Lung (tissue), 12 donors: ENCODE measurements around the gene SERBP1. TPM values are rescaled to one million over a fixed set of nuclear protein-coding genes. Genes with fewer than 3 reads are reported as not detected.
"Not testable (repeated sequence)": the region's sequence is repeated elsewhere in the genome, so short reads cannot be mapped to it uniquely, and the experiment has no call there.

Experiments
- ATAC-seq: fragments of 200-7000 bp; cut with Tn5 transposase; one replicate; pipeline ENCODE4 v1.9.1; 2020; ENCODE audit warnings: moderate number of reproducible peaks; ENCODE audit not compliant: insufficient read depth, low FRiP score
- DNase-seq, 3 donors: peaks; one replicate each; pipeline ENCODE4 v3.0.0-alpha.2; 2013 to 2017
- H3K27ac ChIP-seq, 2 donors: one replicate each; pipeline ENCODE4 v1.5.1; 2013; ENCODE audit warnings: mild to moderate bottlenecking in 2 of 2, moderate library complexity in 2 of 2, control low read depth in 1 of 2, inconsistent platforms in 1 of 2, low read depth in 1 of 2, low read length in 1 of 2
- H3K27me3 ChIP-seq, 3 donors: one replicate each; pipeline ENCODE4 v1.5.1; 2013; ENCODE audit warnings: low read length in 2 of 3; ENCODE audit not compliant: control insufficient read depth in 3 of 3, insufficient read depth in 3 of 3
- H3K36me3 ChIP-seq, 4 donors: one replicate each; pipeline ENCODE4 v1.5.1; 2013; ENCODE audit warnings: low read length in 4 of 4, mild to moderate bottlenecking in 1 of 4, moderate library complexity in 1 of 4; ENCODE audit not compliant: control insufficient read depth in 4 of 4, insufficient read depth in 4 of 4
- H3K4me1 ChIP-seq, 5 donors: one replicate each; pipeline ENCODE4 v1.5.1; 2013; ENCODE audit warnings: low read length in 5 of 5, mild to moderate bottlenecking in 2 of 5, moderate library complexity in 1 of 5; ENCODE audit not compliant: control insufficient read depth in 5 of 5, insufficient read depth in 5 of 5
- H3K4me3 ChIP-seq: one replicate; pipeline ENCODE4 v1.5.1; 2013; ENCODE audit warnings: mild to moderate bottlenecking, control low read depth, moderate library complexity
- H3K9ac ChIP-seq, 2 donors: one replicate each; pipeline ENCODE4 v1.5.1; 2013; ENCODE audit warnings: low read length in 2 of 2, control low read depth in 1 of 2; ENCODE audit not compliant: insufficient read depth in 1 of 2
- H3K9me3 ChIP-seq, 4 donors: one replicate each; pipeline ENCODE4 v1.5.1; 2013; ENCODE audit warnings: low read length in 3 of 4, mild to moderate bottlenecking in 1 of 4, moderate library complexity in 1 of 4; ENCODE audit not compliant: control insufficient read depth in 4 of 4, insufficient read depth in 3 of 4
- CTCF ChIP-seq: IDR thresholded peaks from 2 replicates; pipeline ENCODE4 v1.5.1; 2012; ENCODE audit warnings: mild to moderate bottlenecking; ENCODE audit errors: control extremely low read depth, extremely low read depth
- WGBS, 2 donors: extraction: QIAGEN DNeasy Blood & Tissue Kit; methylation state at CpG; one replicate each; pipeline ENCODE4 v1.1.7; 2013; 5-methylcytosine and 5-hydroxymethylcytosine counted together
- polyA plus RNA-seq, 2 donors: library from polyadenylated mRNA; stranded (reverse); fragments of 200-250 nt; gene quantifications; one replicate each; pipeline ENCODE4 v1.2.1, GENCODE V29; 2013
- total RNA-seq, 2 donors: library from RNA; depleted of rRNA in 1 of 2; stranded (reverse); fragments of >200 nt in 1 of 2; gene quantifications; one replicate each; pipeline ENCODE4 v1.2.1, GENCODE V29; 2014 to 2021
- donor health status: control.
- donor health status: control.
- donor health status: Bipolar disorder and iron deficiency.
- donor health status: healthy.
- donor health status: DM: yes; HTN: yes; CAD: no.

SERBP1 gene
- total and polyA plus RNA-seq, 4 donors, result 72.2 to 220 (median 149) TPM

GRCh38 chr1:67446893-67447292 lies 16.7 kb upstream of the SERBP1 start:
- ATAC-seq, result no peak

DNA sequence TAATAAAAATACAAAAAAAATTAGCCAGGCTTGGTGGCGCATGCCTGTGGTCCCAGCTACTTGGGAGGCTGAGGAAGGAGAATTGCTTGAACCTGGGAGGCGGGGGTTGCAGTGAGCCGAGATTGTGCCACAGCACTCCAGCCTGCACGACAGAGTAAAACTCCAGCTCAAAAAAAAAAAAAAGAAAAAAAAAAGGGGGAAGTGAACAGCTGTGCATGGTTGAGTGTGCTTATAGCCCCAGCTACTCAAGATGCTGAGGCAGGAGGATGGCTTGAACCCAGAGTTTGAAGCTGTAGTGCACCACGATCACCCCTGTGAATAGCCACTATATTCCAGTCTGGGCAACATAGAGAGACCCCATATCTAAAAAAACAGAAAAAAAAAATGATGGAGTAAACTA lies 15.8 kb upstream of the SERBP1 start:
- H3K36me3 ChIP-seq, H3K27ac ChIP-seq, H3K9ac ChIP-seq, H3K4me3 ChIP-seq, ATAC-seq, DNase-seq, H3K27me3 ChIP-seq, H3K9me3 ChIP-seq: not testable (repeated sequence)
- peaks cover 0 to 13% (median 3%) of the 10 kb centered on the region in 5 donors for H3K4me1 ChIP-seq
- WGBS, 2 donors, result 51 to 63% methylated on average over 5 of the region's 5 CpGs

More at GRCh38 chr1:67446893-67447292, 16.7 kb upstream of the SERBP1 start:
- H3K9me3 ChIP-seq, result no peaks in the 10 kb centered on the region
- H3K27me3 ChIP-seq, result no peaks in the 10 kb centered on the region
- H3K27ac ChIP-seq, result no peak overlapping the region
- H3K4me3 ChIP-seq, result no peak overlapping the region
- DNase-seq, result no peak
- TF ChIP-seq CTCF, result no peak
- 4 to 21% methylated on average over 1 of the region's 1 CpG for WGBS, 2 donors
- H3K9ac ChIP-seq, result no peak overlapping the region
- peaks cover 0 to 6% (median 0%) of the 10 kb centered on the region in 5 donors for H3K4me1 ChIP-seq
- H3K36me3 ChIP-seq, result no peaks in the 10 kb centered on the region

DNA sequence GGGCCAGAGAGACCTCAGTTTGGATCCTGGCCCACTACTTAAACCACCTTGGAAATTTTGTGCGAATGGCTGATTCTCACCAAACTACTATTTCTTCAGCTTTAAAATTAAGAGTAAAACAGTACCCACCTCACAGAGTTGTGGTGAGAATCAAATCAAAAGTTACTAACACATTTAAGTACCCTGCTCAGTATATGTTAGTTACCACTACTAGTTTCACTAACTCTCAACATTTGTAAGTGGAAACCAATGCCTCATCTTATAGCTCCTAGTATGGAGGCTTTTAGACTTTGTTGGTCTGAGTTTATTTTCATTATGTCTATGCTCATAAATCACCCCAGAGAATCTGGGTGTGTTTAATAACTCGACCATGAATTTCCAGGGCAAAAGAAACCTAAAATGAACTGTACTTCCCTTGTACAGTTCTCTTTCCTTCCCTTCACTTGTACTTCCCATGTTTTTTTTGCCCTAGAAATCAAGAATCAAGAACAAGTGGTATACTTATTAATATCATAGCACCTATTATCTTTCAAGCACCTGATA lies 11.6 kb upstream of the SERBP1 start:
- no peak for ATAC-seq
- peaks cover 0 to 15% (median 9%) of the 10 kb centered on the region in 5 donors for H3K4me1 ChIP-seq
- H3K9ac ChIP-seq, result no peak overlapping the region
- no peak for DNase-seq
- no peaks in the 10 kb centered on the region for H3K36me3 ChIP-seq
- TF ChIP-seq CTCF, result no peak
- H3K27me3 ChIP-seq, result no peaks in the 10 kb centered on the region
- WGBS, 2 donors, result 69 to 71% methylated on average over 2 of the region's 2 CpGs
- no peak overlapping the region for H3K4me3 ChIP-seq
- no peaks in the 10 kb centered on the region for H3K9me3 ChIP-seq
- no peak overlapping the region for H3K27ac ChIP-seq

GRCh38 chr1:67441183-67441582 lies 11.0 kb upstream of the SERBP1 start:
- Histone ChIP-seq H3K36me3 (no peaks in the 10 kb centered on the region), H3K4me1 (peaks cover 0 to 12% (median 9%) of the 10 kb centered on the region in 5 donors), H3K27ac (no peak overlapping the region), H3K9ac (peak overlapping the region in 1 of 2 donors; percentile 1), H3K27me3 (no peaks in the 10 kb centered on the region), H3K9me3 (no peaks in the 10 kb centered on the region), H3K4me3 (no peak overlapping the region)
- no peak for TF ChIP-seq CTCF
- ATAC-seq, result no peak
- WGBS, 2 donors, result 11 to 26% methylated on average over 3 of the region's 3 CpGs
- DNase-seq, result peak; percentile 70 to 80 (median 73)
